Bronchial epithelial cell (primary cell): ENCODE measurements around the gene MRPL39. TPM values are rescaled to one million over a fixed set of nuclear protein-coding genes. Genes with fewer than 3 reads are reported as not detected.

Experiments
- DNase-seq: peaks from one replicate; pipeline ENCODE4 v3.0.0-alpha.2; 2010; ENCODE audit warnings: low read depth
- FAIRE-seq: peaks from 2 replicates; lab custom pipeline; 2011; peaks lifted over from hg19 to GRCh38; lab: Jason Lieb, UNC
- H3K27me3 ChIP-seq: 2 replicates; pipeline ENCODE4 v1.5.1; 2011; ENCODE audit warnings: low read length; ENCODE audit not compliant: control insufficient read depth, insufficient read depth
- H3K36me3 ChIP-seq: 2 replicates; pipeline ENCODE4 v1.5.1; 2011; ENCODE audit warnings: low read length; ENCODE audit not compliant: control insufficient read depth, insufficient read depth
- H3K4me3 ChIP-seq: 2 replicates; pipeline ENCODE4 v1.5.1; 2011; ENCODE audit warnings: mild to moderate bottlenecking, low read depth, low read length, control low read depth
- CTCF ChIP-seq: IDR thresholded peaks from 2 replicates; pipeline ENCODE4 v1.5.1; 2011; ENCODE audit warnings: mild to moderate bottlenecking, moderate library complexity, low read length, control low read depth, inconsistent platforms; ENCODE audit not compliant: insufficient read depth, severe bottlenecking
- total RNA-seq: library from RNA; depleted of rRNA; stranded (reverse); fragments of >200 nt; gene quantifications from 2 replicates; pipeline ENCODE4 v1.2.1, GENCODE V29; 2014

MRPL39 gene
- total RNA-seq, 1 donor from 2014 or later = 26.6 TPM

GRCh38 chr21:25565272-25566211 is 41.7 kb downstream of the MRPL39 start:
- H3K27me3 ChIP-seq = no peaks in the 10 kb centered on the region
- no peaks in the 10 kb centered on the region for H3K36me3 ChIP-seq
- FAIRE-seq (no peak), DNase-seq (no peak)
- H3K4me3 ChIP-seq = no peak overlapping the region
- TF ChIP-seq CTCF = no peak

- DNase-seq = no peak
- Histone ChIP-seq H3K4me3 (no peak overlapping the region), H3K36me3 (no peaks in the 10 kb centered on the region), H3K27me3 (no peaks in the 10 kb centered on the region)
- TF ChIP-seq CTCF = no peak
- no peak for FAIRE-seq
Measured at GRCh38 chr21:25564349-25564948, 42.8 kb downstream of the MRPL39 start.

GRCh38 chr21:25563361-25564116 is 43.7 kb downstream of the MRPL39 start:
- no peak for FAIRE-seq
- H3K4me3 ChIP-seq = no peak overlapping the region

GRCh38 chr21:25562660-25563059 is 44.6 kb downstream of the MRPL39 start:
- no peaks in the 10 kb centered on the region for H3K27me3 ChIP-seq
- H3K4me3 ChIP-seq = no peak overlapping the region
- FAIRE-seq = no peak
- no peaks in the 10 kb centered on the region for H3K36me3 ChIP-seq
- no peak for DNase-seq
- TF ChIP-seq CTCF = no peak

More at GRCh38 chr21:25563361-25564116, 43.7 kb downstream of the MRPL39 start:
- H3K36me3 ChIP-seq = no peaks in the 10 kb centered on the region
- no peak for TF ChIP-seq CTCF
- no peak for DNase-seq
- no peaks in the 10 kb centered on the region for H3K27me3 ChIP-seq

GRCh38 chr21:25561668-25562641 is 45.3 kb downstream of the MRPL39 start:
- FAIRE-seq (no peak), DNase-seq (peak; percentile 29)
- TF ChIP-seq CTCF = peak; percentile 35
- H3K36me3 ChIP-seq = no peaks in the 10 kb centered on the region
- H3K4me3 ChIP-seq = peak overlapping the region; percentile 43
- H3K27me3 ChIP-seq = no peaks in the 10 kb centered on the region
